ENCODE data around the gene CHST7. TPM values are rescaled to one million over a fixed set of nuclear protein-coding genes. Genes with fewer than 3 reads are reported as not detected.
"Not testable (repeated sequence)": the region's sequence is repeated elsewhere in the genome, so short reads cannot be mapped to it uniquely, and the experiment has no call there.

The CHST7 gene
- 1.8 and 2.2 TPM in 2 replicates for polyA plus RNA-seq (2013)

- H3K9me3 ChIP-seq (ENCODE audit: insufficient read depth, low read depth, low read length), result no peaks in the 10 kb centered on the region
- H3K79me2 ChIP-seq (ENCODE audit: control insufficient read depth, insufficient read depth, low read length, poor library complexity), result peaks cover 2% of the 10 kb centered on the region
- H3K4me3 ChIP-seq (ENCODE audit: low read depth, low read length), result peak within 1 kb of the TSS; percentile 74
- H4K8ac ChIP-seq (ENCODE audit: low read depth, low read length), result peak within 1 kb of the TSS; percentile 45
- no peak within 1 kb of the TSS for H3K27ac ChIP-seq (ENCODE audit: low read depth, low read length)
- H3K27me3 ChIP-seq (ENCODE audit: insufficient read depth, low read length), result no peaks in the 10 kb centered on the region
- no peak within 1 kb of the TSS for H2BK12ac ChIP-seq (ENCODE audit: low read length)
- H3K79me1 ChIP-seq (ENCODE audit: low read length), result no peaks in the 10 kb centered on the region
- peak within 1 kb of the TSS; percentile 96 for H3K4me2 ChIP-seq (ENCODE audit: low read length)
- WGBS (ENCODE audit: extremely low coverage, insufficient coverage, insufficient read length), result no CpG with 5 or more reads among the region's 35 CpGs
- no peak within 1 kb of the TSS for H4K91ac ChIP-seq (ENCODE audit: low read depth, low read length)
- no peaks in the 10 kb centered on the region for H3K36me3 ChIP-seq (ENCODE audit: control insufficient read depth in 1 of 2, insufficient read depth in 2 of 2, low read length in 2 of 2)
- no peak within 1 kb of the TSS for H3K23ac ChIP-seq (ENCODE audit: low read length)
- no peak within 1 kb of the TSS for H3K9ac ChIP-seq (ENCODE audit: low read length)
- peak in 1 of 2 donors; percentile 37 for DNase-seq
- H2AK5ac ChIP-seq (ENCODE audit: low read length), result no peak within 1 kb of the TSS
- peaks cover 11 to 14% of the 10 kb centered on the region in 2 experiments for H3K4me1 ChIP-seq (ENCODE audit: control insufficient read depth in 1 of 2, insufficient read depth in 2 of 2, low read length in 2 of 2)
- no peak within 1 kb of the TSS for H3K4ac ChIP-seq (ENCODE audit: low read depth, low read length)
- H3K18ac ChIP-seq (ENCODE audit: low read length), result peak within 1 kb of the TSS; percentile 40
- no peak within 1 kb of the TSS for H2BK120ac ChIP-seq (ENCODE audit: insufficient read depth, low read length, poor library complexity)
- H4K12ac ChIP-seq (ENCODE audit: low read depth, low read length), result peak within 1 kb of the TSS; percentile 57
- H2AFZ ChIP-seq (ENCODE audit: insufficient read depth, low read length, poor library complexity), result peak within 1 kb of the TSS; percentile 30
- H2BK5ac ChIP-seq (ENCODE audit: low read depth, low read length, poor library complexity), result no peak within 1 kb of the TSS
- H3K14ac ChIP-seq (ENCODE audit: low read length), result peak within 1 kb of the TSS; percentile 37
Measured at GRCh38 chrX:46573331-46573891, at the start of gene CHST7. CHST7 (plus strand) TSS chrX:46573765; CDS start chrX:46573932, 167 bp downstream.

GRCh38 chrX:46528640-46529039 lies 44.9 kb upstream of the CHST7 start:
- WGBS (ENCODE audit: extremely low coverage, insufficient coverage, insufficient read length), result no CpG with 5 or more reads among the region's 6 CpGs
- not testable (repeated sequence) for H3K9ac ChIP-seq (ENCODE audit: low read length); H4K8ac ChIP-seq (ENCODE audit: low read depth, low read length); H2BK5ac ChIP-seq (ENCODE audit: low read depth, low read length, poor library complexity); H3K79me2 ChIP-seq (ENCODE audit: control insufficient read depth, insufficient read depth, low read length, poor library complexity); H3K4me3 ChIP-seq (ENCODE audit: low read depth, low read length); H3K27me3 ChIP-seq (ENCODE audit: insufficient read depth, low read length); H4K12ac ChIP-seq (ENCODE audit: low read depth, low read length); DNase-seq; H2BK12ac ChIP-seq (ENCODE audit: low read length); H2BK120ac ChIP-seq (ENCODE audit: insufficient read depth, low read length, poor library complexity); H3K23ac ChIP-seq (ENCODE audit: low read length); H3K4me1 ChIP-seq (ENCODE audit: control insufficient read depth in 1 of 2, insufficient read depth in 2 of 2, low read length in 2 of 2); H3K4me2 ChIP-seq (ENCODE audit: low read length); H3K79me1 ChIP-seq (ENCODE audit: low read length); H4K91ac ChIP-seq (ENCODE audit: low read depth, low read length); H2AK5ac ChIP-seq (ENCODE audit: low read length); H3K14ac ChIP-seq (ENCODE audit: low read length); H3K9me3 ChIP-seq (ENCODE audit: insufficient read depth, low read depth, low read length); H2AFZ ChIP-seq (ENCODE audit: insufficient read depth, low read length, poor library complexity); H3K4ac ChIP-seq (ENCODE audit: low read depth, low read length); H3K18ac ChIP-seq (ENCODE audit: low read length); H3K36me3 ChIP-seq (ENCODE audit: control insufficient read depth in 1 of 2, insufficient read depth in 2 of 2, low read length in 2 of 2); H3K27ac ChIP-seq (ENCODE audit: low read depth, low read length)

GRCh38 chrX:46529740-46530403 lies 43.7 kb upstream of the CHST7 start:
- H3K9me3 ChIP-seq (ENCODE audit: insufficient read depth, low read depth, low read length); H3K79me2 ChIP-seq (ENCODE audit: control insufficient read depth, insufficient read depth, low read length, poor library complexity); H3K27me3 ChIP-seq (ENCODE audit: insufficient read depth, low read length); H3K4ac ChIP-seq (ENCODE audit: low read depth, low read length); H4K12ac ChIP-seq (ENCODE audit: low read depth, low read length); H2AFZ ChIP-seq (ENCODE audit: insufficient read depth, low read length, poor library complexity); H3K9ac ChIP-seq (ENCODE audit: low read length); H3K4me3 ChIP-seq (ENCODE audit: low read depth, low read length); H2BK12ac ChIP-seq (ENCODE audit: low read length); H3K14ac ChIP-seq (ENCODE audit: low read length); H4K8ac ChIP-seq (ENCODE audit: low read depth, low read length); H3K4me1 ChIP-seq (ENCODE audit: control insufficient read depth in 1 of 2, insufficient read depth in 2 of 2, low read length in 2 of 2); H3K18ac ChIP-seq (ENCODE audit: low read length); H2BK5ac ChIP-seq (ENCODE audit: low read depth, low read length, poor library complexity); H3K27ac ChIP-seq (ENCODE audit: low read depth, low read length); H3K36me3 ChIP-seq (ENCODE audit: control insufficient read depth in 1 of 2, insufficient read depth in 2 of 2, low read length in 2 of 2); H2AK5ac ChIP-seq (ENCODE audit: low read length); H3K79me1 ChIP-seq (ENCODE audit: low read length); H2BK120ac ChIP-seq (ENCODE audit: insufficient read depth, low read length, poor library complexity); H4K91ac ChIP-seq (ENCODE audit: low read depth, low read length); H3K4me2 ChIP-seq (ENCODE audit: low read length); H3K23ac ChIP-seq (ENCODE audit: low read length); DNase-seq: not testable (repeated sequence)
- WGBS (ENCODE audit: extremely low coverage, insufficient coverage, insufficient read length), result no CpG with 5 or more reads among the region's 12 CpGs

- H3K14ac ChIP-seq (ENCODE audit: low read length); H2AFZ ChIP-seq (ENCODE audit: insufficient read depth, low read length, poor library complexity); H3K9ac ChIP-seq (ENCODE audit: low read length); H3K79me1 ChIP-seq (ENCODE audit: low read length); H3K27me3 ChIP-seq (ENCODE audit: insufficient read depth, low read length); H3K9me3 ChIP-seq (ENCODE audit: insufficient read depth, low read depth, low read length); H3K4me1 ChIP-seq (ENCODE audit: control insufficient read depth in 1 of 2, insufficient read depth in 2 of 2, low read length in 2 of 2); H2BK120ac ChIP-seq (ENCODE audit: insufficient read depth, low read length, poor library complexity); H2AK5ac ChIP-seq (ENCODE audit: low read length); H4K8ac ChIP-seq (ENCODE audit: low read depth, low read length); H4K12ac ChIP-seq (ENCODE audit: low read depth, low read length); H3K4me2 ChIP-seq (ENCODE audit: low read length); H3K36me3 ChIP-seq (ENCODE audit: control insufficient read depth in 1 of 2, insufficient read depth in 2 of 2, low read length in 2 of 2); H4K91ac ChIP-seq (ENCODE audit: low read depth, low read length); H3K4me3 ChIP-seq (ENCODE audit: low read depth, low read length); DNase-seq; H3K23ac ChIP-seq (ENCODE audit: low read length); H3K27ac ChIP-seq (ENCODE audit: low read depth, low read length); H3K79me2 ChIP-seq (ENCODE audit: control insufficient read depth, insufficient read depth, low read length, poor library complexity); H2BK12ac ChIP-seq (ENCODE audit: low read length); H3K18ac ChIP-seq (ENCODE audit: low read length); H2BK5ac ChIP-seq (ENCODE audit: low read depth, low read length, poor library complexity); H3K4ac ChIP-seq (ENCODE audit: low read depth, low read length): not testable (repeated sequence)
- WGBS (ENCODE audit: extremely low coverage, insufficient coverage, insufficient read length), result no CpG with 5 or more reads among the region's 1 CpG
Measured at GRCh38 chrX:46530404-46530908, 43.1 kb upstream of the CHST7 start.

Measured in trophoblast cell (in vitro differentiated cells and primary cell).